OCI-LY1 (cell line): ENCODE data around the gene BMAL2.

Experiments
- H2AFZ ChIP-seq: fragments of 200-600 bp; sonication (generic), shearing (Covaris generic); 2 replicates; pipeline ENCODE4 v1.6.0; 2014; ENCODE audit warnings: antibody characterized with exemption, mild to moderate bottlenecking, low read length
- H3F3A ChIP-seq: fragments of 200-600 bp; sonication (generic), shearing (Covaris generic); 2 replicates; pipeline ENCODE4 v1.6.0; 2014; ENCODE audit warnings: mild to moderate bottlenecking, antibody characterized with exemption, low read length, moderate library complexity; ENCODE audit not compliant: insufficient read depth
- H3K27ac ChIP-seq: fragments of 200-600 bp; sonication (generic); 2 replicates; pipeline ENCODE4 v1.5.1; 2014; ENCODE audit warnings: low read length, mixed run types, mild to moderate bottlenecking, low read depth; ENCODE audit not compliant: poor library complexity, severe bottlenecking
- H3K27me3 ChIP-seq: fragments of 200-600 bp; sonication (generic); 2 replicates; pipeline ENCODE4 v1.6.0; 2014; ENCODE audit warnings: antibody characterized with exemption, mild to moderate bottlenecking, low read length, moderate library complexity; ENCODE audit not compliant: insufficient read depth
- H3K36me3 ChIP-seq: fragments of 200-600 bp; sonication (generic); 2 replicates; pipeline ENCODE4 v1.6.1; 2014; ENCODE audit warnings: mild to moderate bottlenecking, antibody characterized with exemption, low read length, moderate library complexity, mixed read lengths; ENCODE audit not compliant: insufficient read depth
- H3K4me1 ChIP-seq: fragments of 200-600 bp; sonication (generic); 2 replicates; pipeline ENCODE4 v1.5.1; 2014; ENCODE audit warnings: mild to moderate bottlenecking, low read length, moderate library complexity; ENCODE audit not compliant: insufficient read depth, severe bottlenecking
- H3K4me2 ChIP-seq: fragments of 200-600 bp; sonication (generic), shearing (Covaris generic); 2 replicates; pipeline ENCODE4 v1.6.1; 2014; ENCODE audit warnings: low read length
- H3K4me3 ChIP-seq: fragments of 200-600 bp; sonication (generic); 2 replicates; pipeline ENCODE4 v1.5.1; 2014; ENCODE audit warnings: low read length, low read depth, mild to moderate bottlenecking, mixed read lengths; ENCODE audit not compliant: poor library complexity, severe bottlenecking
- H3K79me2 ChIP-seq: fragments of 200-600 bp; shearing (Covaris generic); 2 replicates; pipeline ENCODE4 v1.6.1; 2016; ENCODE audit warnings: mixed run types, low read length, mixed read lengths; ENCODE audit not compliant: insufficient read depth
- H3K9ac ChIP-seq: fragments of 200-600 bp; sonication (generic), shearing (Covaris generic); 2 replicates; pipeline ENCODE4 v1.6.1; 2014; ENCODE audit warnings: mild to moderate bottlenecking, low read length, mixed read lengths
- H3K9me2 ChIP-seq: fragments of 200-600 bp; sonication (generic), shearing (Covaris generic); 2 replicates; pipeline ENCODE4 v1.6.1; 2014; ENCODE audit warnings: low read depth, mild to moderate bottlenecking, low read length, mixed read lengths
- H3K9me3 ChIP-seq: fragments of 200-600 bp; shearing (Covaris generic); 2 replicates; pipeline ENCODE4 v1.6.1; 2014; ENCODE audit warnings: low read length, mixed read lengths
- H4K20me1 ChIP-seq: fragments of 200-600 bp; sonication (generic), shearing (Covaris generic); 2 replicates; pipeline ENCODE4 v1.6.0; 2016; ENCODE audit warnings: mild to moderate bottlenecking, low read length; ENCODE audit not compliant: insufficient read depth
- CTCF ChIP-seq: fragments of 200-600 bp; sonication (generic), shearing (Covaris generic); IDR thresholded peaks from 2 replicates; pipeline ENCODE4 v1.5.1; 2017; ENCODE audit warnings: mild to moderate bottlenecking, antibody characterized with exemption, low read length, moderate library complexity, mixed read lengths
- EZH2 ChIP-seq: fragments of 200-600 bp; sonication (generic), shearing (Covaris generic); IDR thresholded peaks from 2 replicates; pipeline ENCODE4 v1.8.0; 2017; ENCODE audit warnings: borderline replicate concordance, mixed run types, mild to moderate bottlenecking, antibody characterized with exemption, low read length, moderate library complexity, mixed read lengths

Gene BMAL2

DNA sequence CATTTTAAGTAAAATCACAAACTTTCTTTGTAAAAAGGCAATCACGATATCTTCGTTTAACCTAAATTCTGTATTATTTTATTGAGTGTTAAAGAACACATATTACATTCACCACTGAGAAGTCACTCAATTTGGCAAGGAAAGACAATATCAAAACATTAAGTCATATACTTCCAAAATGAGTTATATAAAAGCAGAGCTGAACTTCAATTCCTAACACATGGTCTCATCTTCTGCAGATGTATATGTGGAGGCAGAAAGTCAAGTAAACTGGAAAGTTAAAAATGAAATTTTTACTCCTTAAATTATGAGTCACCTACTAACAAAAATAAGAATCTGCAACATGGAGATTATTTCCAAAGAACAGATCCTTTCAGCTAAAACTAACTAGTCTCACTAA, 28.7 kb downstream of the BMAL2 start:
- H3K9ac ChIP-seq: no peak overlapping the region
- H4K20me1 ChIP-seq: no peaks in the 10 kb centered on the region
- H3K36me3 ChIP-seq: no peaks in the 10 kb centered on the region
- H3K9me2 ChIP-seq: no peaks in the 10 kb centered on the region
- no peak overlapping the region for H3K27ac ChIP-seq
- no peaks in the 10 kb centered on the region for H3K9me3 ChIP-seq
- H3K79me2 ChIP-seq: no peaks in the 10 kb centered on the region
- H3K4me3 ChIP-seq: no peak overlapping the region
- no peak for TF ChIP-seq EZH2
- TF ChIP-seq CTCF: no peak
- H3K27me3 ChIP-seq: no peaks in the 10 kb centered on the region
- H2AFZ ChIP-seq: no peak overlapping the region
- H3K4me2 ChIP-seq: no peak overlapping the region
- no peaks in the 10 kb centered on the region for H3K4me1 ChIP-seq
- no peaks in the 10 kb centered on the region for H3F3A ChIP-seq

DNA sequence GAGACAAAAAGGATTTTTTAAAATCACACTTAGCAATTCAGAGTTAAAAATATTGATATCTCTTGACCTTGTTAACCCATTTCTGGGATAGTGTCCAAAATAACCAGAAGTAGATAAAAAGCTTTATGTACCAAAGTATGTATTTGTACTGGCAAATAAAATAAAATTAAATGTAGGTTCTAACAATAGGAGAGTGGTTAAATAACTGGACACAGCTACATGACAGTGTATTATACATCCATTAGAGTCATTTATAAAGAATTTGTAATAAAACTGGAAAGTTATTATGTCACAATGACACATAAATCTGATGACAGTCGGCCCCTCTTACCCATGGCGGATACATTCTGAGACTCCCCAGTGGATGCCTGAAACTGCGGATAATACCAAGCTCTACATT, 34.0 kb downstream of the BMAL2 start:
- no peak overlapping the region for H3K9ac ChIP-seq
- H4K20me1 ChIP-seq: no peaks in the 10 kb centered on the region
- no peak for TF ChIP-seq EZH2
- TF ChIP-seq CTCF: no peak
- H3K4me2 ChIP-seq: no peak overlapping the region
- no peak overlapping the region for H2AFZ ChIP-seq
- no peaks in the 10 kb centered on the region for H3K36me3 ChIP-seq
- no peaks in the 10 kb centered on the region for H3K9me2 ChIP-seq
- no peaks in the 10 kb centered on the region for H3K4me1 ChIP-seq
- no peaks in the 10 kb centered on the region for H3F3A ChIP-seq
- no peaks in the 10 kb centered on the region for H3K9me3 ChIP-seq
- H3K4me3 ChIP-seq: no peak overlapping the region
- H3K27ac ChIP-seq: no peak overlapping the region
- no peaks in the 10 kb centered on the region for H3K27me3 ChIP-seq
- H3K79me2 ChIP-seq: no peaks in the 10 kb centered on the region

DNA sequence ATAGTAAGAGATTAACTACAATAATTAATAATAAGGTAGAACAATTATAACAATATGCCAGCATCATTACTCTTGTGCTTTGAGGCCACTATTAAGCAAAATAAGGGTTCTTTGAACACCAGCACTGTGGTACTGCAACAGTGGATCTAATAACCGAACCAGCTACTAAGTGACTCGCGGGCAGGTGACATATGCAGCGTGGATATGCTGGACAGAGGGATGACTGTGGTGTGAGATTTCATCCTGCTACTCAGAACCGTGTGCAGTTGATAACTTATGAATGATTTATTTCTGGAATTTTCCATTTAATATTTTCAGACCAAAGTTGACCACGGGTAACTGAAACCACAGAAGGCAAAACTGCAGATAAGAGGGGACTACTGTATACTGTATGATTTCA, 34.4 kb downstream of the BMAL2 start:
- TF ChIP-seq CTCF: no peak
- no peak for TF ChIP-seq EZH2
- Histone ChIP-seq H3K9ac (no peak overlapping the region), H3K36me3 (no peaks in the 10 kb centered on the region), H3K27ac (no peak overlapping the region), H3K9me3 (no peaks in the 10 kb centered on the region), H3K27me3 (no peaks in the 10 kb centered on the region), H3K4me1 (no peaks in the 10 kb centered on the region), H2AFZ (no peak overlapping the region), H4K20me1 (no peaks in the 10 kb centered on the region), H3F3A (no peaks in the 10 kb centered on the region), H3K4me2 (no peak overlapping the region), H3K9me2 (no peaks in the 10 kb centered on the region), H3K79me2 (no peaks in the 10 kb centered on the region), H3K4me3 (no peak overlapping the region)
